Stimulated activated CD8-positive, alpha-beta memory T cell treated with anti-CD3 and anti-CD28 coated beads, Interleukin-4, amount 100 ng/mL, for 48 hours (primary cell): ENCODE measurements around the gene RHBDD3.

Experiments used
- DNase-seq: peaks from one replicate; pipeline ENCODE4 v3.0.0-alpha.2; 2020

RHBDD3 gene

GRCh38 chr22:29216873-29217666, 50.7 kb downstream of the RHBDD3 start:
- DNase-seq: no peak

DNA sequence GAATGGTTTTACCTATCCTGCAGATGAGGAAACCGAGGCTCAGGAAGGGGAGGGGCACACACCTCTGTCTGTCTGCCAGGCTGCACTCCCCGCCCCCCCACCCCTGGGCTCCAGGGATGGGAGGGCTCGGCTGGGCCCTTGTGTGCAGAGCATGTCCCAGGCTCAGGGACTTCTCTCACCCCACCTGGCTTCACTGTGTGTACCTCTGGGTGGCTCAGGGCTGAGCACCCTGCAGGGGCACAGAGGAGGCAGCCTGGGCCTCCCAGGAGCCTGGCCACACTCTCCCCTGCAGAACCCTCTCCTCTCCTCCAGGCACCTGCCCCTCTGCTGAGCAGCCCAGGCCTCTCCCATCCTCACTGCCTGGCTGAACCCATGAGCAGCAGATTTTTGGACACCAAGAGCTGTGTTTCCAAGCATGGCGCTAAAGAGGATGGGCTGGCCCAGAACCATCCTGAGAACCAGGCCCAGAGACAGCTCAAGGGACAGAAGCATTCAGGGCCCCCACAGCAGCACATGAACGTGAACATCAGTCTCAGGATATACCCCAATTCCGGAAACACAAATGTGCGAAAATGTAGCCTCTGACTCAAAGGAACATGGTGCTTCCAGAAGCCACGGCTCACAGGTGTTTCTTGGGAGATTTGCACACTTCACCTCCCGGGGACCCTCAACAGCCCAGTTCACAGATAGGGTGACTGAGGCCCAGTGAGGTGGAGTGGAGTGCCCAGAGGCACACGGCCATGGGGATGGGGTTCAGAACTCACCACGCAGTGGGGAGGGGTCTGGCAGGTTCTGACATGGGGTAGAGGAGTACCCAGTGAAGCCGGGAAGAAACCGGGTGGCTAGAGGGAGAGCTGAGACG, 51.5 kb downstream of the RHBDD3 start:
- no peak for DNase-seq

- no peak for DNase-seq
These were observed 52.5 kb downstream of the RHBDD3 start for GRCh38 chr22:29215012-29215860.

GRCh38 chr22:29214232-29214631, 53.5 kb downstream of the RHBDD3 start:
- DNase-seq: no peak

- no peak for DNase-seq
These were observed 54.3 kb downstream of the RHBDD3 start for GRCh38 chr22:29213493-29213892.

GRCh38 chr22:29212743-29213142, 55.0 kb downstream of the RHBDD3 start:
- DNase-seq: no peak

- DNase-seq: no peak
These were observed 56.3 kb downstream of the RHBDD3 start for GRCh38 chr22:29211466-29211865.

DNA sequence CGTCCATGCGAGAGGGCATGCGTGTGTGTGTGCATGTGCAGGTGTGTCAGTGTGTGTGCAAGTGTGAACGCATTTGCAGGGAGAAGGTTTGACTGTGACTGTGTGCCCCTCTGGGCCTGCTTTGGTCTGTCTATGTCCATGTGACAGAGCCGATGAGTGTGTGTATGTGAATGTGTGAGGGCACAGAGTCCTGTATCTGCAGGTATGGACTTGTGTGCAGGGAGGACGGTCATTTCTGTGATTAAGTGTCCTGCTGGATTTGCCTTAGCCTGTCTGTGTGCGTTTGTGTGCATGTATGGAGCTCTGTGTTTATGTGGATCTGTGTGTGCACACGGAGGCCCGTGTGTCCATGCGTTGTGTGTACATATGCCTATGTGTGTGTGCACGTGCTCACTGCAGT, 56.7 kb downstream of the RHBDD3 start:
- DNase-seq: no peak
